Endothelial cell of umbilical vein (primary cell): Measurements from ENCODE around the gene POLR1C. TPM values are rescaled to one million over a fixed set of nuclear protein-coding genes. Genes with fewer than 3 reads are reported as not detected.

Experiments
- BruUV-seq: library from RNA; stranded (reverse); fragments of 400-500 nt; replicated peaks from 2 replicates; lab custom pipeline; 2021; lab: Mats Ljungman, UMichigan
- CTCF ChIA-PET: fragments of 300-600, 350-600 bp; sonication (Branson Sonifier 250); formaldehyde crosslinking; loops from one replicate; lab custom pipeline; 2021; ENCODE audit warnings: antibody characterized with exemption, inconsistent platforms; lab: Charles Lee
- POLR2A ChIA-PET: fragments of 300-600, 350-600 bp; sonication (Branson Sonifier 250); formaldehyde crosslinking; loops from one replicate; lab custom pipeline; 2021; ENCODE audit warnings: antibody characterized with exemption, inconsistent platforms; lab: Charles Lee
- DNase-seq: peaks from one replicate; pipeline ENCODE4 v3.0.0-alpha.2; 2011; ENCODE audit warnings: low read depth, low spot score
- FAIRE-seq: peaks from 2 replicates; lab custom pipeline; 2011; peaks lifted over from hg19 to GRCh38; lab: Jason Lieb, UNC
- H2AFZ ChIP-seq: 2 replicates; pipeline ENCODE4 v1.6.0; 2012; ENCODE audit warnings: low read depth, low read length, control low read depth, inconsistent platforms
- H3K27ac ChIP-seq: 2 replicates; pipeline ENCODE4 v1.5.1; 2011; ENCODE audit warnings: low read depth, mild to moderate bottlenecking, control low read depth, low read length, moderate library complexity; ENCODE audit not compliant: insufficient read depth
- H3K27me3 ChIP-seq, 2 experiments: 2 replicates each; pipeline versions ENCODE4 v1.6.0 to v1.6.1; 2011; ENCODE audit warnings: low read length in 2 of 2, mixed read lengths in 1 of 2; ENCODE audit not compliant: control insufficient read depth in 2 of 2, insufficient read depth in 2 of 2
- H3K36me3 ChIP-seq, 2 experiments: 2 replicates in 1 of 2; 3 replicates in 1 of 2; pipeline ENCODE4 v1.5.1; 2011; ENCODE audit warnings: low read length in 2 of 2, mild to moderate bottlenecking in 1 of 2, moderate library complexity in 1 of 2; ENCODE audit not compliant: control insufficient read depth in 2 of 2, insufficient read depth in 2 of 2; ENCODE audit errors: extremely low read depth in 1 of 2
- H3K4me1 ChIP-seq: 3 replicates; pipeline ENCODE4 v1.5.1; 2011; ENCODE audit warnings: mild to moderate bottlenecking, low read length; ENCODE audit not compliant: control insufficient read depth, insufficient read depth; ENCODE audit errors: extremely low read depth
- H3K4me2 ChIP-seq: 2 replicates; pipeline ENCODE4 v1.6.1; 2011; ENCODE audit warnings: low read length, control low read depth, mixed read lengths; ENCODE audit not compliant: insufficient read depth
- H3K4me3 ChIP-seq, 3 experiments: fragments of 200-600 bp in 1 of 3; sonication (generic), shearing (Covaris generic) in 1 of 3; replicated peaks in 1 of 3; 2 replicates each; pipeline ENCODE4 v1.5.1; 2011 to 2016; ENCODE audit warnings: control low read depth in 3 of 3, low read length in 3 of 3, mild to moderate bottlenecking in 2 of 3, inconsistent platforms in 1 of 3, low read depth in 1 of 3, moderate library complexity in 1 of 3; ENCODE audit not compliant: insufficient read depth in 1 of 3
- H3K79me2 ChIP-seq: 2 replicates; pipeline ENCODE4 v1.6.0; 2012; ENCODE audit warnings: low read length, inconsistent platforms; ENCODE audit not compliant: control insufficient read depth, insufficient read depth
- H3K9ac ChIP-seq: replicated peaks from 2 replicates; pipeline ENCODE3; 2011; ENCODE audit warnings: low read length, control low read depth; ENCODE audit not compliant: insufficient read depth; ENCODE audit errors: extremely low read depth
- H3K9me1 ChIP-seq: replicated peaks from 3 replicates; pipeline ENCODE4 v1.6.0; 2011; ENCODE audit warnings: mild to moderate bottlenecking, low read length; ENCODE audit not compliant: control insufficient read depth, insufficient read depth; ENCODE audit errors: extremely low read depth
- H3K9me3 ChIP-seq: replicated peaks from 2 replicates; pipeline ENCODE4 v1.5.1; 2012; ENCODE audit warnings: low read length, inconsistent platforms; ENCODE audit not compliant: control insufficient read depth, insufficient read depth
- H4K20me1 ChIP-seq: replicated peaks from 2 replicates; pipeline ENCODE3; 2011; ENCODE audit warnings: mild to moderate bottlenecking, low read length; ENCODE audit not compliant: control insufficient read depth, insufficient read depth; ENCODE audit errors: extremely low read depth
- CTCF ChIP-seq, 2 donors: IDR thresholded peaks; 1 replicate in 1 of 2; 2 replicates in 1 of 2; pipeline ENCODE4 v1.5.1; 2011; ENCODE audit warnings: low read length in 2 of 2, mild to moderate bottlenecking in 2 of 2, moderate library complexity in 2 of 2, control low read depth in 1 of 2, inconsistent platforms in 1 of 2, low read depth in 1 of 2; ENCODE audit not compliant: insufficient read depth in 1 of 2; ENCODE audit errors: extremely low read depth in 1 of 2
- EZH2 ChIP-seq: IDR thresholded peaks from 2 replicates; pipeline ENCODE4 v1.6.1; 2012; ENCODE audit warnings: borderline replicate concordance, low read depth, mild to moderate bottlenecking, moderate library complexity, low read length, inconsistent platforms; ENCODE audit not compliant: severe bottlenecking
- FOS ChIP-seq: IDR thresholded peaks from 2 replicates; pipeline ENCODE4 v1.6.1; 2011; ENCODE audit warnings: mild to moderate bottlenecking, low read length, moderate library complexity, borderline replicate concordance; ENCODE audit not compliant: insufficient read depth
- GATA2 ChIP-seq: IDR thresholded peaks from 2 replicates; pipeline ENCODE4 v1.7.0; 2011; ENCODE audit warnings: low read depth, mild to moderate bottlenecking, moderate library complexity, mixed read lengths, low read length; ENCODE audit not compliant: insufficient read length, insufficient read depth
- JUN ChIP-seq: IDR thresholded peaks from 2 replicates; pipeline ENCODE4 v1.6.1; 2011; ENCODE audit warnings: borderline replicate concordance, low read depth; ENCODE audit not compliant: insufficient read length, insufficient read depth
- MAX ChIP-seq: IDR thresholded peaks from 2 replicates; pipeline ENCODE4 v1.6.1; 2011; ENCODE audit not compliant: insufficient read depth, insufficient read length
- MYC ChIP-seq: IDR thresholded peaks from one replicate; pipeline ENCODE4 v1.6.1; 2011; ENCODE audit warnings: mild to moderate bottlenecking, low read depth, low read length
- POLR2A ChIP-seq: IDR thresholded peaks from 2 replicates; pipeline ENCODE4 v1.6.1; 2012; ENCODE audit warnings: low read depth, mild to moderate bottlenecking, control low read depth, low read length
- POLR2AphosphoS5 ChIP-seq: IDR thresholded peaks from 2 replicates; pipeline ENCODE4 v1.6.1; 2012; ENCODE audit warnings: low read depth, mild to moderate bottlenecking, control low read depth, low read length, moderate library complexity; ENCODE audit not compliant: insufficient read depth
- dilution Hi-C: fragments of 300-500 bp; cut with MboI; formaldehyde crosslinking; loops from one replicate; pipeline ENCODE4 v1.15.0; 2019; ENCODE audit warnings: low sequenced_read_pairs; ENCODE audit not compliant: extremely low pct_ligation_motif_present
- intact Hi-C: fragments of 100-400 bp; cut with micrococcal nuclease; formaldehyde crosslinking; loops from one replicate; pipeline ENCODE4 v1.10.0; 2022
- polyA plus RNA-seq, 4 experiments: library from polyadenylated mRNA; depleted of rRNA in 3 of 4; stranded (reverse) in 3 of 4; unstranded in 1 of 4; fragments of >200 nt; gene quantifications; 2 replicates each; pipeline versions ENCODE4 v1.2.1 to v1.2.3, GENCODE V29; 2011 to 2012; ENCODE audit warnings: missing spikeins in 1 of 4
- total RNA-seq: library from RNA; stranded (reverse); gene quantifications from 2 replicates; pipeline ENCODE4 v1.2.3, GENCODE V29; 2021

POLR1C gene
- total and polyA plus RNA-seq, 2 donors (not counting 3 experiments of a cell fraction or from before 2014, with no cell fraction given) = 39.8 to 46.0 TPM

GRCh38 chr6:43489277-43490072, 27.4 kb upstream of the POLR1C start:
- ChIA-PET CTCF (interaction anchor here (0.6 to 5.5 kb wide), 2 partner anchors 12 to 17 kb away, joined by 3 to 21 read pairs; partner anchors contain the start of gene TJAP1), POLR2A (no interaction called here)
- peaks cover 0 to 5% of the 10 kb centered on the region in 2 experiments for H3K36me3 ChIP-seq
- H3K4me1 ChIP-seq = peaks cover 12% of the 10 kb centered on the region
- H3K4me2 ChIP-seq = no peak overlapping the region
- no peak overlapping the region for H3K9ac ChIP-seq
- intact Hi-C loops = no loop called here
- FAIRE-seq = no peak
- no peaks in the 10 kb centered on the region for H3K9me3 ChIP-seq
- no peaks in the 10 kb centered on the region for H4K20me1 ChIP-seq
- BruUV-seq = no TSS peak
- TF ChIP-seq POLR2A (no peak), POLR2AphosphoS5 (no peak), EZH2 (no peak), JUN (no peak), MAX (no peak), MYC (no peak), GATA2 (no peak), CTCF (IDR thresholded peaks at IDR 0.05; ENCODE audit: extremely low read depth in 1 of 2, insufficient read depth in 1 of 2, low read depth in 1 of 2, low read length in 2 of 2) (no peak), FOS (no peak)
- H3K27me3 ChIP-seq = no peaks in the 10 kb centered on the region
- no peaks in the 10 kb centered on the region for H3K9me1 ChIP-seq
- no peak for DNase-seq
- dilution Hi-C loops = no loop called here
- no peaks in the 10 kb centered on the region for H3K79me2 ChIP-seq
- H3K4me3 ChIP-seq = no peak overlapping the region
- no peak overlapping the region for H2AFZ ChIP-seq
- no peak overlapping the region for H3K27ac ChIP-seq
